Activated naive CD4-positive, alpha-beta T cell (primary cell): ENCODE measurements around the gene PMEPA1.

ENCODE experiments used
- DNase-seq, 4 experiments: peaks; one replicate each; lab custom pipeline; 2025; lab: John Stamatoyannopoulos, UW

Gene PMEPA1, protein sequence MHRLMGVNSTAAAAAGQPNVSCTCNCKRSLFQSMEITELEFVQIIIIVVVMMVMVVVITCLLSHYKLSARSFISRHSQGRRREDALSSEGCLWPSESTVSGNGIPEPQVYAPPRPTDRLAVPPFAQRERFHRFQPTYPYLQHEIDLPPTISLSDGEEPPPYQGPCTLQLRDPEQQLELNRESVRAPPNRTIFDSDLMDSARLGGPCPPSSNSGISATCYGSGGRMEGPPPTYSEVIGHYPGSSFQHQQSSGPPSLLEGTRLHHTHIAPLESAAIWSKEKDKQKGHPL

DNA sequence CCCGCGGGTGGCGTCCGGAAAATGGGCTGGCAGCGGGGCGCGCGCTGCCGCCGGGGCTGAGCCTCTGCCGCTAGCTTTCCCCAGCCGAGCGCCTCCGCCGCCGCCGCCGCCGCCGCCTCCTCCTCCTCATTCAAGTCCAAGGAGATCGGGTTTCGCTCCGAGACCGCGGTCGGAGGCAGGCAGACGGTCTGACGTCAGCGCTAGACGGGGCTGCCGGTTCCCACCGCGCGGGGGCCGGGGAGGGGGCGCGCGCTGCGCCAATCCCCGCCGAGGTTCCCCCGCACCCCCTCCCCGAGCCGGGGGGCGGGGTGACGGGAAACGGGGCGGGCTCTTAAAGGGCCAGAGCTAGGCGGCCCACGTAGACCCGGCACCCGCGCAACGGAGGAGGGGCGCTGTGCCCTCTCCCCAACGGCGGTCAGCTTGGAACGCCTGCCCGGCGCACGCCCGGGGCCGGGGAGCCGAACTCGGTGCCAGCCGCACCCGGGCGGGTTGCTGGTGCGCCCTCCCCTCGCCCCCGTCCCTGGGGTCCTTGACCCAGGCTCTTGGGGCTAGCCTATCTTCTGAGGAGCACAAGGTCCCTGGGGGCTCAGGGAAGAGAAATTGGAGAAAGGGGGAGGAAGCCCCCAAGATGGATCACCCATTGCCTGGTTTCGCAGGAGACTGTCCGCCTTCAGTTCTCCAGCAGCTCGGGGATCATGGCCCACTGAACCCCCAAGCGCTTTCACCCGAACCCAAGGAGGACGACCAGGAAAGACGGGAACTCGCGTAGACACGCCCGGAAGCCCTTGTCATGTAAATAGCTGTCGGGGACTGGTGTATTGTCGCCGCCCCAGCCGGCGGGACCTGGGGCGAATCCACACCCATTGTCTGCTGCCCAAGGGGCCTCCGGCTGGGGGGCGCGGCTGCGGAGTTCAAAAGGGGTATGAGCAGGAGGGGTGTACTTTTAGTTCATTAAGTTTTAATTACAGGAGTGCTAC, at the start of gene PMEPA1:
Gene PMEPA1, minus strand, starts transcription at position 193 of the 977 bp plus-strand sequence. CDS start 433 bp downstream, outside the sequence.
- peak; percentile 73 to 96 (median 82) for DNase-seq

DNA sequence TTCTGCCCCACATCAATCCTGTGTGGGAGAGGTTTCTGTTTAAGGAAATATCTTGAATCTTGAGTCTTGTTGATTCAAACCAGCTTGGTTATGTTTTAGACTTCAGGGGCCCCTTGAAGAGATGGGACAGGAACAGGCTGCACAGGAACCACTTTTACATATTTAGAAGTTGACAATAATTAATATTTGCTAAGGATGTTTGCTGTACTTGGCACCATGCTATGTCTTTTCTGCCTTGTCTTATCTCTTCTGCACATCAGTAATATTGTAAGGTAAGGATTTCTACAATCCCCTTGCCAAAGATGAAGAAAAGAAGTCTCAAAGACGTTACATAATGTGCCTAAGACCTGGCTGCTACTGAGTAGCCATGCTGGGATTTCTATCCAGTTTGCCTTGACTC, 48.0 kb upstream of the PMEPA1 start:
- no peak for DNase-seq

DNA sequence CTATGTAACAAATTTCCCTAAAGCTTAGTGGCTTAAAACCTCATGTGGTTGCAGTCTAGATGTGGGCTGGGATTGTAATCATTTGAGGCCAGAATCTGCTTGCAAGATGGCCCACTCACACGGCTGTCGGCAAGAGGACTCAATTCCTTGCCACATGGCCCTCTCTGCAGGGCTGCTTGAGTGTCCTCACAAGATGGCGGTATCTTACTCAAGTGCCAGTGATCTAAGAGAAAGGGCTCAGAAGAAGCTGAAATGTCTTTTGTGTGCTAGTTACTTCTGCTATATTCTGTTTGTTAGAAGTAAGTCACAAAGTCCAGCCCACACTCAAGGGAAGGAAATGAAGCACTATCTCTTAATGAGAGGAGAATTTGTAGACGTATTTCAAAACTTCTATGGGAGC, 47.1 kb upstream of the PMEPA1 start:
- no peak for DNase-seq

GRCh38 chr20:57756213-57756612, 46.4 kb upstream of the PMEPA1 start:
- no peak for DNase-seq

- no peak for DNase-seq
These were observed 45.8 kb upstream of the PMEPA1 start for GRCh38 chr20:57755609-57756008.

- DNase-seq = no peak
These were observed 44.4 kb upstream of the PMEPA1 start for GRCh38 chr20:57754190-57754589.

GRCh38 chr20:57753332-57754164, 43.7 kb upstream of the PMEPA1 start:
- DNase-seq = no peak

DNA sequence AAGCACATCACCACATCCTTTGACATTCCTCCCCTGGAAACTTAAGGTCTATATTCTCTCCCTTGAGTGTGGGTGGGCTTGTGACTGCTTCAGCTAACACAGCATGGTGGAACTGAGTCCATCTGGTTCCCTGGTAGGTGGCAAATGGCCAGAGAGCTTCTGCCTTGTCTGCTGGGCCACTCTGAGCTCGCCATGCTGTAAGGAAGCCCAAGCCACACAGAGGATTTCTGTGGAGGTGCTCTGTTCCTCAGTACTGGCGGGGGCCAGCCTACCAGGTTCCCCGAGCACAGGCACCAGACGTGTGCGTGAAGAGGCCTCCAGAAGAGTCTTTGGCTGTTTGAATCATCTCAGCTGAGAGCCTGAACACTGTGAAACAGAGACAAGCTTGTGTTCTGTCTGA, 41.6 kb upstream of the PMEPA1 start:
- no peak for DNase-seq

GRCh38 chr20:57749869-57750268, 40.1 kb upstream of the PMEPA1 start:
- DNase-seq = no peak

DNA sequence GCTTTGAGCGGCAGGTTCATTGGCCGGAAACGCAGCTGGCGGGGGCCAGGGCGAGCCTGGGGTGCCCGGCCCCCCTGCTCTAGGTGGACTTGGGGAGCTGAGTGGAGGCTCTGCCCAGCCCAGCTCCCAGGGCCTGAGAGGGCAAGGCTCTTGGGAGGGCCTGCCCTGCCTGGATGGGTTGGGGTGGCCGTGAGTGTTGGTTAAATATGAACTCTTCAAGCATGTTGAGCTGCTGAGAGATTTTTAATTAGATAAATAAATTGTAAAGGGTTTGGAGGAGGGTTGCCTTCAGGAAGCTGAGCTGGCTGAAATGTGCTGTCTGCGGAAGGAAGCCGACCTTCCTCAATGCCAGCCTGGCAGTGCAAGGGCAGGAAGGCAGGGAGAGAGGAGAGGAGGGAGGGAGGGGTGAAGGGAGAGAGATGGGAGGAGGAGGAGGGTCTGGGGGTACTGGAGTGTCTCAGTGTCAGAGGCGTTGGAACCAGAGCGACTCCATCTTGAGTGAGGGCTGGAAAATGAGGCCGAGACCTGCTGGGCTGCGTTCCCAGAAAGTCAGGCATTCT, 39.4 kb upstream of the PMEPA1 start:
- DNase-seq = no peak

DNA sequence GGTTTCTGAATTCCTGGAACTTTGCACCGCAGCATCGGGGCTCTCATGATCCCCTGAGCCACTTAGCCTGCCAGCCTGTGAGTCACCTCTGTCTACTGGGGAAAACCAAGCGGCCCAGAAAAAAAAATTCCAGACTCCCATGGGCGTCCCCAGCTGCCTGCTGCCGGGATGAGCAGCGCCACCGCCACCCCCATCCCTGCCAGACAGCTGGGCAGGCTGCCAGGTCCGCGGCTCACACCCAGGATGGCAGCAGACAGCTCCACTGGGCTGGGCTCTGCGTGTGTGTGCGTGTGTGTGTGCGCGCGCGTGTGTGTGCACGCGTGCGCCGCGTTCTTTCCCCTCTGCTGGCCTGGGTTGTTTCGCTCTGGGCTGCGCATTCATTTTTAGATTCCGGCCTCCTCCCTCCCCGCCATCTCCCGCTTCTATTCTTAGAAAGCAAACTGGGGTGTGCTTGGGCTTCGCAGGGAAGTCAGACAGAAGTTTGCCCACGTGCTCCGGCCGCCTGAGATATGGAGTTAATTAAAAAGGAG, 38.9 kb upstream of the PMEPA1 start:
- peak in 2 of 4 experiments; percentile 7 to 27 for DNase-seq

GRCh38 chr20:57747861-57748481, 38.2 kb upstream of the PMEPA1 start:
- no peak for DNase-seq

DNA sequence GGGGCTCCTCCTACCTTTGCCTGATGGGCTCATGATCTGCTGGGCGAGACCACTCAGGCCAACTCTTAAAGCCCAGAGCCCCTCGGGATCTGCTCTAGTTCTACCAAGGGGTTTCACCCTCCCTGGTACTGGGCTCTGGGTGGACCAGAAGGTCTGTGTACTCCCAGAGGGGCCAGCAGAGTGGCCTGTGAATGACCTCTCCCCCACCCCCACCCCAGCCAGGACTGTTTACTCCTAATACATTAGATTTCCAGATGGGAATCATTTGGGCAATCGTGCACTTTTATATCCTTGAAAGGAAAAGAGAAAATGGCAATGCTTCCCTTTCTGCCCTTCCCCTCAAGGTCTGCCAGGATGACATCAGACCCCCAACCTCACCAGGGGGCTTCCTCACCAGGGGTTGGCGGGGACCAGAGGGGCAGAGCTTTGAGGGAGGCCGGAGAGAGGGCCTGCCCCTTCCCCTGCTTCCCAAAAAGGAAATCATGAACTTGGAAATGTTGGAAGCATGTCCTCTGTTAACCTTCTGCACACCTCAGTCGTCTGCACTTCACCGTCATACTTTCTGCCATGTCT, 37.1 kb upstream of the PMEPA1 start:
- DNase-seq = no peak

- no peak for DNase-seq
These were observed 36.4 kb upstream of the PMEPA1 start for GRCh38 chr20:57746201-57746600.

GRCh38 chr20:57744206-57744605, 34.4 kb upstream of the PMEPA1 start:
- no peak for DNase-seq

DNA sequence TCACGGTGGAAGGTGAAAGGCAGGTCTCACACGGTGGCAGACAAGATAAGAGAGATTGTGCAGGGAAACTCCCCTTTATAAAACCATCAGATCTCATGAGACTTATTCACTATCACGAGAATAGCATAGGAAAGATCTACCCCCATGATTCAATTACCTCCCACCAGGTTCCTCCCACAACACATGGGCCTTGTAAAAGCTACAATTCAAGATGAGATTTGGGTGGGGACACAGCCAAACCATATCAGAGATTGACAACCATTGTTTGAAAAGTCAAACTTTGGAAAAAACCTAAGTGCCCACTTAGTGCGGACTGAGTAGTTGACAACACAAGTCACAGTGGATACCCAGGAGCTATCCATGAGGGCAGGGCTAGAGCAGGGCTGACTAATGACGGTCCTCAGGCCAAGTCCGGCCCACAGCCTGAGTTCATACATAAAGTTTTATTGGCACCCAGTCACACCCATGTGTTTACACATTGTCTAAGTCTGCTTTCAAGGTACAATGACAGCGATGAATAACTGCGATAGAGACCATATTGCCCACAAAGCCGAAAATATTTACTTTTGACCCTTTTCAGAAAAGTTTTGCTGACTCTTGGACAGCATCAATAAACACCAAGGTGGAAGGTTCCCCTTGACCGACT, 33.8 kb upstream of the PMEPA1 start:
- DNase-seq = no peak

DNA sequence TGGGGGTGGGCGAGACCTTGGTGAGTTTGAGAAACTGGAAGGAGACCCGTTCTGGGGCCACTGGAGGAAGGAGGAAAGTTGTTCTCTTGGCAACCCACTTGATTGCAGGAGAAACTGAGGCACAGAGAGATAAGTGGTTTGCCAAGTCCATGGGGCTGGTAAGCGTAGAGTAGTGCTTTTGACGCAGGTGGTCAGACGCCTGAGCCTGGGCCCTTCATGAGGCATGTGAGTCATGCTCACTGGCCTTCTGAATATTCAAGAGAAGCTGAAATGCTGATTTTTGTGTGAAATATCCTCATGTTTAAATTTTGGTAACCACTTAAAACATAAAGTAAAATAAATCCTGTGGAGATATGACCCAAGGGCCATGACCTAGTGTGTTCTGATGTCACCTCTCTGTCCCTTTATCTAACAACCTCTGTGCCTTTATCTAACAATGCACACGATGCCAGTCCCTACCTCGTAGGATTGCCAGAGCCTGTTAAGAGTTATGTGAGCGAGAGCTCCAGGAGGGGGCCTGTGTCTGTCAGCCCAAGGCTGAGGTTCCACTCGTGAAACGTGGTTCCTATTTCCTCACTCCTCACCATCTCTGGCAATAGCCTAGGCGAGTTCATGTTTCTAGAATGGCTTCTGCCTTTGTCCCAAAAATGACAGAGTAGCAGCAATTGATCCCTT, 32.8 kb upstream of the PMEPA1 start:
- no peak for DNase-seq

DNA sequence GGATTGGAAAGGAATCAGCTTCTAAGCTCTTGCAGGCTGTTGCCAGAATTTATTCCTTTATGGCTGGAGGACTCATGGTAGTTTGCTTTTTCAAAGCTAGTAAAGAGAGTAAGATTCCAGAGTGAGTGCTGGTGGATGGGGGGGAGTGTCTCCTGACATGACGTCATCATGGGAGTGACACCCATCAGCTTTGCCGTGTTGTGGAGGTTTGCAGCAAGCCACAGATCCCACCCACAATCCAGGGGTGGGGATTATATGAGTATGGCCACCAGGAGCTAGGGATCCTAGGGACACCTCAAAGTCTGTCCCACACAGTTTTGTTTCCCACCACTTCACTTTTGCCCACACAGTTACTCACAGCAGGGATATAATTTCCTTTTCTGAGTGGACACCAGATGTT, 28.7 kb upstream of the PMEPA1 start:
- no peak for DNase-seq

DNA sequence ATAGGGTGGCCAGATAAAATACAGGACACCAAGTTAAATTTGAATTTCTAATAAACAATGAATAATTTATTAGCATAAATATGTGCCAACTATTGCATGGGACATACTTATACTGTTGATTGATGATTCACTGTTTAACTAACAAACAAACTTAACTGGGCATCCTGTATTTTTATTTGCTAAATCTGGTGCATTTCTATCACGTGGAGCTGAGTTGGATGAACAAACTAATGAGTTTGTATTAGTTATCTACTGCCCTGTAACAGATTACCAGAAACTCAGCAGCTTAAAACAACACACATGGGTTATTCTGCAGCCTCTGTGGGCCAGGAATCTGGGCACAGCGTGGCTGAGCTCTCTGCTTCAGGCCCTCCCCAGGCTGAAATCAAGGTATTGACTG, 28.2 kb upstream of the PMEPA1 start:
- no peak for DNase-seq

DNA sequence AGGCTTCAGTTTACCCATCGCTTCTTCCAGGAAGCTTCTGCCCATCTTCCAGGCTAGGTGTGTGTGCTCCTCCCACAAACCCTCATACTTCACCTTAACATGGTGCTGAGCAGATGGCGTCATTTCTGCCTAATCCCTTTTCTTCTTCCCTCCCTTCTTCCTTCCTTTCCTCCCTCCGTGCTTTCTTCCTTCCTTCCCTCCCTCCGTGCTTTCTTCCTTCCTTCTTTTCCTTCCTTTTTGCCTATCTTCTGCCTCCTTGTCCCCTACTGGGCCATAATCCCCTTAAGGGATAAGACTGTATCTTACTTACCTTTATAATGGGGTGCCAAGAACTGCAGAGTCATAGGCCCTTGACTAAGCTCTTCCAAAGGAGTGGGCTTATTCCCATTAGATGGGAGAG, 27.5 kb upstream of the PMEPA1 start:
- no peak for DNase-seq
